ENCODE results near the gene ADAMTS2. TPM values are rescaled to one million over a fixed set of nuclear protein-coding genes. Genes with fewer than 3 reads are reported as not detected.
A peak's percentile ranks its signal among the peaks of the same experiment; 100 is the strongest.

Gene ADAMTS2
- total and polyA plus RNA-seq, 2 experiments from 2014 or later: 1.6 to 8.1 TPM

GRCh38 chr5:179185941-179186411, 159.3 kb downstream of the ADAMTS2 start:
- ATAC-seq (peak; percentile 13), DNase-seq (ENCODE audit: low spot score) (no peak)
- no peaks in the 10 kb centered on the region for H3K9me3 Mint-ChIP-seq
- peaks cover 27% of the 10 kb centered on the region for H3K4me1 ChIP-seq (ENCODE audit: insufficient read depth)
- H3K4me3 Mint-ChIP-seq: no peak overlapping the region
- H3K36me3 ChIP-seq (ENCODE audit: insufficient read depth): no peaks in the 10 kb centered on the region
- no peak overlapping the region for H2AFZ ChIP-seq
- H3K4me1 Mint-ChIP-seq: peaks cover 66% of the 10 kb centered on the region
- H3K9me2 ChIP-seq (ENCODE audit: insufficient read depth): no peaks in the 10 kb centered on the region
- H3K27ac ChIP-seq (ENCODE audit: low read depth): no peak overlapping the region
- H3K79me2 ChIP-seq (replicated peaks; ENCODE audit: insufficient read depth): no peaks in the 10 kb centered on the region
- H3K27me3 ChIP-seq (ENCODE audit: insufficient read depth): no peaks in the 10 kb centered on the region
- peaks cover 17% of the 10 kb centered on the region for H3K27me3 Mint-ChIP-seq (ENCODE audit: insufficient read depth, low read depth, poor library complexity)
- no peak for TF ChIP-seq EZH2 (IDR thresholded peaks at IDR 0.05; ENCODE audit: low read depth, unreplicated experiment)
- TF ChIP-seq STAT1 (IDR thresholded peaks at IDR 0.05; ENCODE audit: unreplicated experiment): no peak
- no peak for TF ChIP-seq EZH2phosphoT487 (IDR thresholded peaks at IDR 0.05; ENCODE audit: unreplicated experiment)
- TF ChIP-seq, protein P1, sequence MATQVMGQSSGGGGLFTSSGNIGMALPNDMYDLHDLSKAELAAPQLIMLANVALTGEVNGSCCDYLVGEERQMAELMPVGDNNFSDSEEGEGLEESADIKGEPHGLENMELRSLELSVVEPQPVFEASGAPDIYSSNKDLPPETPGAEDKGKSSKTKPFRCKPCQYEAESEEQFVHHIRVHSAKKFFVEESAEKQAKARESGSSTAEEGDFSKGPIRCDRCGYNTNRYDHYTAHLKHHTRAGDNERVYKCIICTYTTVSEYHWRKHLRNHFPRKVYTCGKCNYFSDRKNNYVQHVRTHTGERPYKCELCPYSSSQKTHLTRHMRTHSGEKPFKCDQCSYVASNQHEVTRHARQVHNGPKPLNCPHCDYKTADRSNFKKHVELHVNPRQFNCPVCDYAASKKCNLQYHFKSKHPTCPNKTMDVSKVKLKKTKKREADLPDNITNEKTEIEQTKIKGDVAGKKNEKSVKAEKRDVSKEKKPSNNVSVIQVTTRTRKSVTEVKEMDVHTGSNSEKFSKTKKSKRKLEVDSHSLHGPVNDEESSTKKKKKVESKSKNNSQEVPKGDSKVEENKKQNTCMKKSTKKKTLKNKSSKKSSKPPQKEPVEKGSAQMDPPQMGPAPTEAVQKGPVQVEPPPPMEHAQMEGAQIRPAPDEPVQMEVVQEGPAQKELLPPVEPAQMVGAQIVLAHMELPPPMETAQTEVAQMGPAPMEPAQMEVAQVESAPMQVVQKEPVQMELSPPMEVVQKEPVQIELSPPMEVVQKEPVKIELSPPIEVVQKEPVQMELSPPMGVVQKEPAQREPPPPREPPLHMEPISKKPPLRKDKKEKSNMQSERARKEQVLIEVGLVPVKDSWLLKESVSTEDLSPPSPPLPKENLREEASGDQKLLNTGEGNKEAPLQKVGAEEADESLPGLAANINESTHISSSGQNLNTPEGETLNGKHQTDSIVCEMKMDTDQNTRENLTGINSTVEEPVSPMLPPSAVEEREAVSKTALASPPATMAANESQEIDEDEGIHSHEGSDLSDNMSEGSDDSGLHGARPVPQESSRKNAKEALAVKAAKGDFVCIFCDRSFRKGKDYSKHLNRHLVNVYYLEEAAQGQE (IDR thresholded peaks at IDR 0.05; ENCODE audit: unreplicated experiment): no peak
- no peak for TF ChIP-seq ETS1 (IDR thresholded peaks at IDR 0.05)
- TF ChIP-seq CREB1 (CRISPR knock-in tag; IDR thresholded peaks at IDR 0.05; ENCODE audit: low read depth): no peak
- no peak for TF ChIP-seq JUNB (IDR thresholded peaks at IDR 0.05; ENCODE audit: unreplicated experiment)
- TF ChIP-seq, protein P2, sequence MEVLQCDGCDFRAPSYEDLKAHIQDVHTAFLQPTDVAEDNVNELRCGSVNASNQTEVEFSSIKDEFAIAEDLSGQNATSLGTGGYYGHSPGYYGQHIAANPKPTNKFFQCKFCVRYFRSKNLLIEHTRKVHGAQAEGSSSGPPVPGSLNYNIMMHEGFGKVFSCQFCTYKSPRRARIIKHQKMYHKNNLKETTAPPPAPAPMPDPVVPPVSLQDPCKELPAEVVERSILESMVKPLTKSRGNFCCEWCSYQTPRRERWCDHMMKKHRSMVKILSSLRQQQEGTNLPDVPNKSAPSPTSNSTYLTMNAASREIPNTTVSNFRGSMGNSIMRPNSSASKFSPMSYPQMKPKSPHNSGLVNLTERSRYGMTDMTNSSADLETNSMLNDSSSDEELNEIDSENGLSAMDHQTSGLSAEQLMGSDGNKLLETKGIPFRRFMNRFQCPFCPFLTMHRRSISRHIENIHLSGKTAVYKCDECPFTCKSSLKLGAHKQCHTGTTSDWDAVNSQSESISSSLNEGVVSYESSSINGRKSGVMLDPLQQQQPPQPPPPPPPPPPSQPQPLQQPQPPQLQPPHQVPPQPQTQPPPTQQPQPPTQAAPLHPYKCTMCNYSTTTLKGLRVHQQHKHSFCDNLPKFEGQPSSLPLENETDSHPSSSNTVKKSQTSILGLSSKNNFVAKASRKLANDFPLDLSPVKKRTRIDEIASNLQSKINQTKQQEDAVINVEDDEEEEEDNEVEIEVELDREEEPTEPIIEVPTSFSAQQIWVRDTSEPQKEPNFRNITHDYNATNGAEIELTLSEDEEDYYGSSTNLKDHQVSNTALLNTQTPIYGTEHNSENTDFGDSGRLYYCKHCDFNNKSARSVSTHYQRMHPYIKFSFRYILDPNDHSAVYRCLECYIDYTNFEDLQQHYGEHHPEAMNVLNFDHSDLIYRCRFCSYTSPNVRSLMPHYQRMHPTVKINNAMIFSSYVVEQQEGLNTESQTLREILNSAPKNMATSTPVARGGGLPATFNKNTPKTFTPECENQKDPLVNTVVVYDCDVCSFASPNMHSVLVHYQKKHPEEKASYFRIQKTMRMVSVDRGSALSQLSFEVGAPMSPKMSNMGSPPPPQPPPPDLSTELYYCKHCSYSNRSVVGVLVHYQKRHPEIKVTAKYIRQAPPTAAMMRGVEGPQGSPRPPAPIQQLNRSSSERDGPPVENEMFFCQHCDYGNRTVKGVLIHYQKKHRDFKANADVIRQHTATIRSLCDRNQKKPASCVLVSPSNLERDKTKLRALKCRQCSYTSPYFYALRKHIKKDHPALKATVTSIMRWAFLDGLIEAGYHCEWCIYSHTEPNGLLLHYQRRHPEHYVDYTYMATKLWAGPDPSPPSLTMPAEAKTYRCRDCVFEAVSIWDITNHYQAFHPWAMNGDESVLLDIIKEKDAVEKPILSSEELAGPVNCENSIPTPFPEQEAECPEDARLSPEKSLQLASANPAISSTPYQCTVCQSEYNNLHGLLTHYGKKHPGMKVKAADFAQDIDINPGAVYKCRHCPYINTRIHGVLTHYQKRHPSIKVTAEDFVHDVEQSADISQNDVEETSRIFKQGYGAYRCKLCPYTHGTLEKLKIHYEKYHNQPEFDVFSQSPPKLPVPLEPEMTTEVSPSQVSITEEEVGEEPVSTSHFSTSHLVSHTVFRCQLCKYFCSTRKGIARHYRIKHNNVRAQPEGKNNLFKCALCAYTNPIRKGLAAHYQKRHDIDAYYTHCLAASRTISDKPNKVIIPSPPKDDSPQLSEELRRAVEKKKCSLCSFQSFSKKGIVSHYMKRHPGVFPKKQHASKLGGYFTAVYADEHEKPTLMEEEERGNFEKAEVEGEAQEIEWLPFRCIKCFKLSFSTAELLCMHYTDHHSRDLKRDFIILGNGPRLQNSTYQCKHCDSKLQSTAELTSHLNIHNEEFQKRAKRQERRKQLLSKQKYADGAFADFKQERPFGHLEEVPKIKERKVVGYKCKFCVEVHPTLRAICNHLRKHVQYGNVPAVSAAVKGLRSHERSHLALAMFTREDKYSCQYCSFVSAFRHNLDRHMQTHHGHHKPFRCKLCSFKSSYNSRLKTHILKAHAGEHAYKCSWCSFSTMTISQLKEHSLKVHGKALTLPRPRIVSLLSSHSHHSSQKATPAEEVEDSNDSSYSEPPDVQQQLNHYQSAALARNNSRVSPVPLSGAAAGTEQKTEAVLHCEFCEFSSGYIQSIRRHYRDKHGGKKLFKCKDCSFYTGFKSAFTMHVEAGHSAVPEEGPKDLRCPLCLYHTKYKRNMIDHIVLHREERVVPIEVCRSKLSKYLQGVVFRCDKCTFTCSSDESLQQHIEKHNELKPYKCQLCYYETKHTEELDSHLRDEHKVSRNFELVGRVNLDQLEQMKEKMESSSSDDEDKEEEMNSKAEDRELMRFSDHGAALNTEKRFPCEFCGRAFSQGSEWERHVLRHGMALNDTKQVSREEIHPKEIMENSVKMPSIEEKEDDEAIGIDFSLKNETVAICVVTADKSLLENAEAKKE (CRISPR knock-in tag; IDR thresholded peaks at IDR 0.05): no peak
- TF ChIP-seq POLR2AphosphoS5 (IDR thresholded peaks at IDR 0.05; ENCODE audit: low read depth): no peak
- TF ChIP-seq ZNF331 (CRISPR knock-in tag; IDR thresholded peaks at IDR 0.05; ENCODE audit: low read depth): no peak
- no peak for TF ChIP-seq ZNF114 (CRISPR knock-in tag; IDR thresholded peaks at IDR 0.05)
- no peak for TF ChIP-seq CTCF (conservative IDR thresholded peaks at IDR 0.05; ENCODE audit: low read depth in 2 of 2)
- no peak for TF ChIP-seq NANOG (IDR thresholded peaks at IDR 0.05; ENCODE audit: borderline replicate concordance)
- no peak overlapping the region for H3K4me3 ChIP-seq
- H4K20me1 ChIP-seq (replicated peaks; ENCODE audit: insufficient read depth): no peaks in the 10 kb centered on the region
- no peaks in the 10 kb centered on the region for H3K36me3 Mint-ChIP-seq (ENCODE audit: low read depth)
- H3K4me2 ChIP-seq: no peak overlapping the region
- H3F3A ChIP-seq (replicated peaks; ENCODE audit: low read depth): no peaks in the 10 kb centered on the region
- 0 out of 2 replicates have a peak overlapping the region, but pooled peaks have one; percentile 56 for H3K27ac Mint-ChIP-seq

All from GM23338 (cell line).